Measurements from ENCODE around the gene HADHA. TPM values are rescaled to one million over a fixed set of nuclear protein-coding genes. Genes with fewer than 3 reads are reported as not detected.
"Not testable (repeated sequence)": the region's sequence is repeated elsewhere in the genome, so short reads cannot be mapped to it uniquely, and the experiment has no call there.

HADHA gene
- total RNA-seq, 1 donor from 2014 or later: 139 TPM

DNA sequence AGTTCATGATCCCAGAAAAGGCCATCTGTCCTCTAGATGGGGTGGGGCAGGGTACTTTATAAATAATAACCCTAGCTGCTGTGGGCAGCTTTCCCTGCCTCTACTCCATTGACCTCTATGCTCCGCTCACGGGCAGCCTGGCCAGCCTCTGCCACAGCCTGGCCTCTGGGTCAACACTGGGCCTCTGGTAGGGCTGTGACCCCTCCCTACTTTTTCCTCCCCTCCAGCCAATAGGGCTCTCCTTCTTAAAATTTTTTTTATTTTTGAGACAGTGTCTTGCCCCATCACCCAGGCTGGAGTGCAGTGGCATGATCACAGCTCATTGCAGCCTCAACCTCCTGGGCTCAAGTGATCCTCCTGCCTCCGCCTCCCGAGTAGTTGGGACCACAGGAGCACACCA is 75.6 kb downstream of the HADHA start:
- peaks cover 28% of the 10 kb centered on the region for H3K27me3 Mint-ChIP-seq (ENCODE audit: low read depth, unreplicated experiment)
- H3K27me3 ChIP-seq (ENCODE audit: insufficient read depth, low read length): peaks cover 7% of the 10 kb centered on the region
- H3K4me1 Mint-ChIP-seq (ENCODE audit: low read depth, unreplicated experiment): no peaks in the 10 kb centered on the region
- DNase-seq (ENCODE audit: low read depth) (no peak), FAIRE-seq (no peak)
- no peak for TF ChIP-seq EZH2 (IDR thresholded peaks at IDR 0.05; ENCODE audit: insufficient read depth, low read length)
- TF ChIP-seq, protein P1, sequence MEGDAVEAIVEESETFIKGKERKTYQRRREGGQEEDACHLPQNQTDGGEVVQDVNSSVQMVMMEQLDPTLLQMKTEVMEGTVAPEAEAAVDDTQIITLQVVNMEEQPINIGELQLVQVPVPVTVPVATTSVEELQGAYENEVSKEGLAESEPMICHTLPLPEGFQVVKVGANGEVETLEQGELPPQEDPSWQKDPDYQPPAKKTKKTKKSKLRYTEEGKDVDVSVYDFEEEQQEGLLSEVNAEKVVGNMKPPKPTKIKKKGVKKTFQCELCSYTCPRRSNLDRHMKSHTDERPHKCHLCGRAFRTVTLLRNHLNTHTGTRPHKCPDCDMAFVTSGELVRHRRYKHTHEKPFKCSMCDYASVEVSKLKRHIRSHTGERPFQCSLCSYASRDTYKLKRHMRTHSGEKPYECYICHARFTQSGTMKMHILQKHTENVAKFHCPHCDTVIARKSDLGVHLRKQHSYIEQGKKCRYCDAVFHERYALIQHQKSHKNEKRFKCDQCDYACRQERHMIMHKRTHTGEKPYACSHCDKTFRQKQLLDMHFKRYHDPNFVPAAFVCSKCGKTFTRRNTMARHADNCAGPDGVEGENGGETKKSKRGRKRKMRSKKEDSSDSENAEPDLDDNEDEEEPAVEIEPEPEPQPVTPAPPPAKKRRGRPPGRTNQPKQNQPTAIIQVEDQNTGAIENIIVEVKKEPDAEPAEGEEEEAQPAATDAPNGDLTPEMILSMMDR (IDR thresholded peaks at IDR 0.05; ENCODE audit: insufficient read depth, low read depth, low read length): no peak
- H3K4me3 Mint-ChIP-seq (ENCODE audit: unreplicated experiment): no peak overlapping the region
- no peaks in the 10 kb centered on the region for H3K36me3 ChIP-seq (ENCODE audit: insufficient read depth, low read length)
- no peaks in the 10 kb centered on the region for H3K36me3 Mint-ChIP-seq (ENCODE audit: low read depth, unreplicated experiment)
- no peaks in the 10 kb centered on the region for H3K9me3 ChIP-seq (ENCODE audit: insufficient read depth, low read depth, low read length)
- H3K4me2 ChIP-seq (ENCODE audit: low read length): no peak overlapping the region
- no peak overlapping the region for H3K27ac ChIP-seq (ENCODE audit: low read depth, low read length)
- no peak overlapping the region for H2AFZ ChIP-seq (ENCODE audit: low read depth, low read length)
- H4K20me1 ChIP-seq (ENCODE audit: insufficient read depth, low read length): no peaks in the 10 kb centered on the region
- no peaks in the 10 kb centered on the region for H3K4me1 ChIP-seq (ENCODE audit: insufficient read depth, low read length)
- H3K9me3 Mint-ChIP-seq (ENCODE audit: unreplicated experiment): peaks cover 2% of the 10 kb centered on the region
- H3K27ac Mint-ChIP-seq (ENCODE audit: unreplicated experiment): no peak overlapping the region
- no peaks in the 10 kb centered on the region for H3K79me2 ChIP-seq (ENCODE audit: insufficient read depth, low read length)
- no peak overlapping the region for H3K9ac ChIP-seq (ENCODE audit: low read length)
- H3K4me3 ChIP-seq (ENCODE audit: insufficient read depth, low read depth, low read length): no peak overlapping the region

DNA sequence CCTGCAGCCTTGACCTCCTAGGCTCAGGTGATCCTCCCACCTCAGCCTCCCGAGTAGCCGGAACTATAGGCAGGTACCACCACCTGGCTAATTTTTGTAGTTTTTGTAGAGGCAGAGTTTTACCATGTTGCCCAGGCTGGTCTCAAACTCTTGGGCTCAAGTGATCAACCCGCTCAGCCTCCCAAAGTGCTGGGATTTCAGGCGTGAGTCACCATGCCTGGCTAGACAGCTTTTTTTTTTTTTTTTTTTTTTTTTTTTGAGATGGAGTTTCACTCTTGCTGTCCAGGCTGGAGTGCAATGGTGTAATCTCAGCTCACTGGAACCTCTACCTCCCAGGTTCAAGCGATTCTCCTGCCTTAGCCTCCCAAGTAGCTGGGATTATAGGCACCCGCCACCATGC is 77.9 kb downstream of the HADHA start:
- not testable (repeated sequence) for H3K36me3 ChIP-seq (ENCODE audit: insufficient read depth, low read length); H4K20me1 ChIP-seq (ENCODE audit: insufficient read depth, low read length); H2AFZ ChIP-seq (ENCODE audit: low read depth, low read length); H3K9me3 ChIP-seq (ENCODE audit: insufficient read depth, low read depth, low read length); H3K27ac ChIP-seq (ENCODE audit: low read depth, low read length); H3K4me2 ChIP-seq (ENCODE audit: low read length); H3K79me2 ChIP-seq (ENCODE audit: insufficient read depth, low read length); DNase-seq (ENCODE audit: low read depth); H3K4me1 Mint-ChIP-seq (ENCODE audit: low read depth, unreplicated experiment); H3K4me3 ChIP-seq (ENCODE audit: insufficient read depth, low read depth, low read length); FAIRE-seq; H3K36me3 Mint-ChIP-seq (ENCODE audit: low read depth, unreplicated experiment); H3K4me3 Mint-ChIP-seq (ENCODE audit: unreplicated experiment); H3K27me3 ChIP-seq (ENCODE audit: insufficient read depth, low read length); H3K27ac Mint-ChIP-seq (ENCODE audit: unreplicated experiment); H3K9me3 Mint-ChIP-seq (ENCODE audit: unreplicated experiment); H3K9ac ChIP-seq (ENCODE audit: low read length); H3K4me1 ChIP-seq (ENCODE audit: insufficient read depth, low read length)
- peaks cover 23% of the 10 kb centered on the region for H3K27me3 Mint-ChIP-seq (ENCODE audit: low read depth, unreplicated experiment)

DNA sequence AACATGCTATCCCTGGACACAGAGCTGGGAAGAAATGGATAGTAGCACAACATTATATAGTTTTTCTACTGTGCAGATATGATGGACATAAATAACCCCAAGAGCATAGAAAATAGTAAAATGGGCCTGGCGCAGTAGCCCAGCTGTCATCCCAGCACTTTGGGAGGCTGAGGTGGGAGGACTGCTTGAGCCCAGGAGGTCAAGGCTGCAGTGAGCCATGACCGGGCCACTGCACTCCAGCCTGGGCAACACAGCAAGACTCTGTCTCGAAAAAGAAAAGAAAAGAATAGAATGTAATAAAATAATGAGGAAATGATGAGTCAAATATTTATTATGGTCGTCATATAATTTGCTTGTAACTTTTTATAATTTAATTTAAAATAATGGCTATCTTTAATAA is 79.0 kb downstream of the HADHA start:
- Histone ChIP-seq H3K27me3 (ENCODE audit: insufficient read depth, low read length) (peaks cover 2% of the 10 kb centered on the region), H3K4me1 (ENCODE audit: insufficient read depth, low read length) (no peaks in the 10 kb centered on the region), H2AFZ (ENCODE audit: low read depth, low read length) (no peak overlapping the region), H3K36me3 (ENCODE audit: insufficient read depth, low read length) (no peaks in the 10 kb centered on the region), H3K9me3 (ENCODE audit: insufficient read depth, low read depth, low read length) (no peaks in the 10 kb centered on the region), H3K4me2 (ENCODE audit: low read length) (no peak overlapping the region), H3K9ac (ENCODE audit: low read length) (no peak overlapping the region), H3K27ac (ENCODE audit: low read depth, low read length) (no peak overlapping the region), H3K79me2 (ENCODE audit: insufficient read depth, low read length) (no peaks in the 10 kb centered on the region), H3K4me3 (ENCODE audit: insufficient read depth, low read depth, low read length) (no peak overlapping the region), H4K20me1 (ENCODE audit: insufficient read depth, low read length) (no peaks in the 10 kb centered on the region)
- Mint-ChIP-seq H3K27me3 (ENCODE audit: low read depth, unreplicated experiment) (peaks cover 13% of the 10 kb centered on the region), H3K4me3 (ENCODE audit: unreplicated experiment) (no peak overlapping the region), H3K9me3 (ENCODE audit: unreplicated experiment) (no peaks in the 10 kb centered on the region), H3K36me3 (ENCODE audit: low read depth, unreplicated experiment) (no peaks in the 10 kb centered on the region), H3K27ac (ENCODE audit: unreplicated experiment) (no peak overlapping the region), H3K4me1 (ENCODE audit: low read depth, unreplicated experiment) (no peaks in the 10 kb centered on the region)
- TF ChIP-seq EZH2 (IDR thresholded peaks at IDR 0.05; ENCODE audit: insufficient read depth, low read length): no peak
- TF ChIP-seq, protein P1 (IDR thresholded peaks at IDR 0.05; ENCODE audit: insufficient read depth, low read depth, low read length): no peak
- FAIRE-seq: no peak
- no peak for DNase-seq (ENCODE audit: low read depth)

Data from astrocyte (in vitro differentiated cells and primary cell).